Mucosa of descending colon (tissue), 3 donors: ENCODE results near the gene PSTK. TPM values are rescaled to one million over a fixed set of nuclear protein-coding genes. Genes with fewer than 3 reads are reported as not detected.
A peak's percentile ranks its signal among the peaks of the same experiment; 100 is the strongest.

Source experiments
- ATAC-seq: fragments of 200-7000 bp; cut with Tn5 transposase; one replicate; pipeline ENCODE4 v1.9.1; 2020; ENCODE audit warnings: mild to moderate bottlenecking, moderate library complexity
- DNase-seq, 3 donors: peaks; one replicate each; pipeline ENCODE4 v3.0.0-alpha.2; 2020
- H3K36me3 ChIP-seq: fragments of 200-600 bp; one replicate; pipeline ENCODE4 v1.8.0; 2021; ENCODE audit warnings: low read depth, mild to moderate bottlenecking
- H3K4me1 ChIP-seq: fragments of 200-600 bp; one replicate; pipeline ENCODE4 v1.8.0; 2021; ENCODE audit warnings: low read depth, mild to moderate bottlenecking
- H3K4me3 ChIP-seq: fragments of 200-600 bp; one replicate; pipeline ENCODE4 v1.8.0; 2021; ENCODE audit warnings: mild to moderate bottlenecking
- H3K9me3 ChIP-seq: fragments of 200-600 bp; one replicate; pipeline ENCODE4 v1.8.0; 2021; ENCODE audit warnings: mild to moderate bottlenecking
- intact Hi-C, 2 donors: fragments of 100-400 bp; cut with DNase I in 1 of 2; cut with micrococcal nuclease in 1 of 2; formaldehyde crosslinking; loops; one replicate each; pipeline versions ENCODE4 v1.11.0 to v1.11.1; 2022; cut with DNase I, micrococcal nuclease
- total RNA-seq, 3 donors: library from RNA; stranded (reverse); fragmentation: NEBNext Ultra II Directional in 2 of 3; extraction: Animal tissue kit (Norgen Biotek cat#: 25700) in 2 of 3; gene quantifications; one replicate each; pipeline versions ENCODE4 v1.2.1 to v1.2.4, GENCODE V29; 2021 to 2023
- TF ChIP-seq, protein P1 (sequence below): fragments of 200-600 bp; IDR thresholded peaks from one replicate; pipeline ENCODE4 v1.8.0; 2022; ENCODE audit warnings: antibody characterized with exemption, mild to moderate bottlenecking
- donor health status: DM: no; HTN: no; CAD: no; lungs with moderate emphysema.
- donor health status: DM: no; HTN: no; CAD: no.
- donor health status: DM: no; HTN: yes; CAD: no.

The PSTK gene
- total RNA-seq, 3 donors from 2014 or later: 2.0 to 4.2 (median 3.1) TPM

DNA sequence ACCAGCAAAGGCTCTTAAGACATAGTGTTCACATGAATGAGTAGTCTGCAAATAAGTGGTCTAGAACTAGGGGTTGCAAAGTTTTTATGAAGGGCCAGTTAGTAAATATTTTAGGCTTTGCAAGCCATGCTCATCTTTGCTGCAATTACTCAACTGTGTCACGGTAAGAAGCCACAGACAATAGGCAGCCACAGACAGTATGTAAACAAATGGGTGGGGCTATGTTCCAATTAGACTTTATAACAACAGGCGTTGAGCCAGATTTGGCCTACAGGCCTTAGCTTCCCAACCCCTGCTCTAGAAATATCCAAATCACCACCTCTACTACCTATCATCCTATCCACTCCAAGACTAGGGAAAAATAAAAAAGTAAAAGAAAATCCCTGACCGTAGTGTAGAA, 19.1 kb downstream of the PSTK start:
- DNase-seq: peak in 1 of 3 donors; percentile 31
- TF ChIP-seq, protein P1, sequence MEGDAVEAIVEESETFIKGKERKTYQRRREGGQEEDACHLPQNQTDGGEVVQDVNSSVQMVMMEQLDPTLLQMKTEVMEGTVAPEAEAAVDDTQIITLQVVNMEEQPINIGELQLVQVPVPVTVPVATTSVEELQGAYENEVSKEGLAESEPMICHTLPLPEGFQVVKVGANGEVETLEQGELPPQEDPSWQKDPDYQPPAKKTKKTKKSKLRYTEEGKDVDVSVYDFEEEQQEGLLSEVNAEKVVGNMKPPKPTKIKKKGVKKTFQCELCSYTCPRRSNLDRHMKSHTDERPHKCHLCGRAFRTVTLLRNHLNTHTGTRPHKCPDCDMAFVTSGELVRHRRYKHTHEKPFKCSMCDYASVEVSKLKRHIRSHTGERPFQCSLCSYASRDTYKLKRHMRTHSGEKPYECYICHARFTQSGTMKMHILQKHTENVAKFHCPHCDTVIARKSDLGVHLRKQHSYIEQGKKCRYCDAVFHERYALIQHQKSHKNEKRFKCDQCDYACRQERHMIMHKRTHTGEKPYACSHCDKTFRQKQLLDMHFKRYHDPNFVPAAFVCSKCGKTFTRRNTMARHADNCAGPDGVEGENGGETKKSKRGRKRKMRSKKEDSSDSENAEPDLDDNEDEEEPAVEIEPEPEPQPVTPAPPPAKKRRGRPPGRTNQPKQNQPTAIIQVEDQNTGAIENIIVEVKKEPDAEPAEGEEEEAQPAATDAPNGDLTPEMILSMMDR: no peak
- no peaks in the 10 kb centered on the region for H3K9me3 ChIP-seq
- peaks cover 9% of the 10 kb centered on the region for H3K4me1 ChIP-seq
- intact Hi-C loops: no loop called here
- no peak overlapping the region for H3K4me3 ChIP-seq
- no peaks in the 10 kb centered on the region for H3K36me3 ChIP-seq
- ATAC-seq: peak; percentile 71

DNA sequence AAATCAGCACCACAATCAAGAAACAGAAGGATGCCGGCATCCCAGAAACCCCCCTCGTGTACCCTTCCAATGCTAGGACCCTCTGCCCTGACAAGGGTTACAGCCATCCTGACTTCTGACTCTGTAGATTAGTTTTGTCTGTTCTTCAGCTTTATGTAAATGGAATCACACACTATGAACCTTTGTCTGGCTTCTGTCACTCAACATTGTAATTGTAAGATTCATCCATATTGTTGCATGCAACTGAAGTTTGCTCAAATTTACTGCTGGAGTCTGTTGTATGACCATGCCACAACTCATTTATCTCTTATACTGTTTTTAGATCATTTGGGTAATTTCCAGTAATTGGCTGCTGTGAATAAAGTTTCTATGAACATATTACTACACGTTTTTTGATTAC, 20.0 kb downstream of the PSTK start:
- DNase-seq: no peak
- H3K4me1 ChIP-seq: peaks cover 9% of the 10 kb centered on the region
- ATAC-seq: no peak
- H3K4me3 ChIP-seq: no peak overlapping the region
- no peaks in the 10 kb centered on the region for H3K9me3 ChIP-seq
- no peaks in the 10 kb centered on the region for H3K36me3 ChIP-seq
- intact Hi-C loops: no loop called here
- TF ChIP-seq, protein P1: no peak

DNA sequence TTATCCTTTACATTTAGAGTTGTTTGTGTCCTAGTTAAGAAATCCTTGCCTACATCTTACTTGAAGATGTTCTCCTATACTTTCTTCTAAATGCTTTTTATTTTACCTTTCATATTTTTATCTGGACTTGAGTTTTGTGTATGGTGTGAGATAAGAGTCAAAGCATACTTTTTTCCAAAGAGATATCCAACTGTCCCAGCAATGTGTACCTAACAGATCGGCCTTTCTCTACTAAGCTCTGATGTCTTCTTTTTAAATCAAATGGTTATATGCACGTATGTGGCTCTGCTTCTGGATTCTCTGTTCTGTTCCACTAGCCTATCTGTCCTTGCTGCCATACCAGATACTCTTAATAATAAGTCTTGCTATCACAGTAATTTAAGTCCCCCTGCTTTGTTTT, 21.2 kb downstream of the PSTK start:
- TF ChIP-seq, protein P1: no peak
- H3K4me3 ChIP-seq: no peak overlapping the region
- DNase-seq (no peak), ATAC-seq (no peak)
- H3K36me3 ChIP-seq: no peaks in the 10 kb centered on the region
- intact Hi-C loops: no loop called here
- peaks cover 9% of the 10 kb centered on the region for H3K4me1 ChIP-seq
- H3K9me3 ChIP-seq: no peaks in the 10 kb centered on the region

DNA sequence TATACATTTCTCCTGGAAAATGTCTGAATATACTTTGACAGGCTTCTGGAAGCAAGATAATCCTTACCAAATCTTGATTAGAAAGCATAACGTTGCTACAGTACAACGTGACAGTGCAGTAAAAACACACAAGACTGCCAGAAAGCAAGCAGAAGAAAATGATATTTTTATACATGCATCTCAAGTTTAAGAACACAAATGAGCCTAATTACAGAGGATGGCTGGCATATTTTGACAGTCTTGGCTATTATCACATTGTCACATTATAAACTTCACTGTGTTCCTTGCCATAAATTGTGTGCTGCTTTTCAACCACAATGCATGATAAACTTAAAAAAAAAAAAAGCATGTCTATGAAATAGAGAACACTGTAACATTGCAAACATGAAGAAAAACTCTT, 24.1 kb downstream of the PSTK start:
- Histone ChIP-seq H3K36me3 (no peaks in the 10 kb centered on the region), H3K4me1 (peaks cover 14% of the 10 kb centered on the region), H3K9me3 (no peaks in the 10 kb centered on the region), H3K4me3 (no peak overlapping the region)
- TF ChIP-seq, protein P1: no peak
- ATAC-seq (no peak), DNase-seq (no peak)
- intact Hi-C loops: no loop called here

DNA sequence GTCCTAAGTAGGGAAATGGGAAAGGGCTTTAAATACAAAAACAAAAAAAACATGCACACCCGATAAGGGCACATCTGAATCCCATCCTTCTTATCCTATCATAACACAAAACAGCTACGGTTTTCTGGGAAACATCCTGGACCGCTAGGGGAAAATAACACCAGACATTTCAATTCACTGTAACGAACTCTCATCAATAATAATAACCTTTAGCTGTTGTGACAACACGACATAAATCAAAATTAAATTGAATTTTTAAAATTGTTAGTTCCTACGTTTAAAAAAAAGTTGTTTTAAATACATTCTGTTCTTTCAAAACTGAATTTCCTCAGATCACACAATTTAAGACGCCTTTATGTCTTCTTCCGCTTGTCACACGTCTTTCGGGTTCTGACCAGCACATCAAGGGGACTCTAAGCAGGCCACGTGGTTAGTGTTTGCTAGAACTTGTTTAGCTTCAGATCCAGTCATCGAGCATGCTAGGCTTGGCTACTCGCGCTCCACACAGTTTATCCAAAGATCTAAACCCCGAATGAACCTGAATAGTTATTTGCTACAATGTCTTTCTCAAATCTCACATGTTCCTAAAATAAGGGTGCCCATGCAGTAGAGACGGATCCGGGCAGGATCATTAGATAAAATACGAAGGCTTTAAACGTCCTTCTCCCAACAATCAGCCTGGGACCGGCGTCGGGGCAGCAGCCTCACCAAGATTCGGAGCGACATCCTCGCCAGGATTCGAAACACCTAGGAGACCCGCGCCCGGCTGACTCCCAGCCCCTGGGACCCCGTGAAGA, 27.6 kb downstream of the PSTK start:
- Histone ChIP-seq H3K4me1 (peaks cover 12% of the 10 kb centered on the region), H3K9me3 (no peaks in the 10 kb centered on the region), H3K36me3 (no peaks in the 10 kb centered on the region), H3K4me3 (peak overlapping the region; percentile 97)
- peak in 1 of 3 donors; percentile 59 for DNase-seq
- TF ChIP-seq, protein P1: no peak
- peak; percentile 46 for ATAC-seq
- intact Hi-C loops: no loop called here
